T-cell (primary cell): ENCODE measurements around the gene PRKAG2. TPM values are rescaled to one million over a fixed set of nuclear protein-coding genes. Genes with fewer than 3 reads are reported as not detected.

Experiments
- ATAC-seq, 4 experiments: fragments of 200-7000 bp in 3 of 4; fragments of 150-1000 bp in 1 of 4; cut with Tn5 transposase; replicated peaks in 1 of 4; 1 replicate in 3 of 4; 2 replicates in 1 of 4; pipeline ENCODE4 v1.10.0; 2021; ENCODE audit warnings: moderate library complexity in 3 of 4, mild to moderate bottlenecking in 2 of 4, moderate number of reproducible peaks in 1 of 4
- CTCF ChIA-PET, 2 donors: fragments of 300-600 bp; sonication (Branson Sonifier 250); formaldehyde crosslinking; loops; one replicate each; lab custom pipeline; 2022; ENCODE audit warnings: antibody characterized with exemption in 2 of 2; lab: Charles Lee
- POLR2A ChIA-PET, 2 donors: fragments of 300-600 bp; sonication (Branson Sonifier 250); formaldehyde crosslinking; loops; one replicate each; lab custom pipeline; 2022; ENCODE audit warnings: antibody characterized with exemption in 2 of 2; lab: Charles Lee
- DNase-seq, 35 experiments: peaks; one replicate each; pipeline versions ENCODE4 v3.0.0 to v3.0.0-alpha.2; 2013 to 2023
- H3K27ac ChIP-seq: one replicate; pipeline ENCODE4 v1.5.1; 2013; ENCODE audit warnings: low read length
- H3K27me3 ChIP-seq, 2 experiments: replicated peaks in 1 of 2; 1 replicate in 1 of 2; 2 replicates in 1 of 2; pipeline versions ENCODE4 v1.6.1 to v1.7.0; 2013; ENCODE audit warnings: low read length in 1 of 2, mixed read lengths in 1 of 2; ENCODE audit not compliant: control insufficient read depth in 2 of 2, insufficient read depth in 2 of 2; ENCODE audit errors: extremely low read depth in 1 of 2
- H3K36me3 ChIP-seq, 2 donors: 1 replicate in 1 of 2; 2 replicates in 1 of 2; pipeline versions ENCODE4 v1.6.1 to v1.7.0; 2013; ENCODE audit warnings: low read length in 1 of 2; ENCODE audit not compliant: control insufficient read depth in 2 of 2, insufficient read depth in 1 of 2; ENCODE audit errors: extremely low read depth in 1 of 2
- H3K4me1 ChIP-seq, 2 experiments: 1 replicate in 1 of 2; 2 replicates in 1 of 2; pipeline versions ENCODE4 v1.6.1 to v1.7.0; 2013; ENCODE audit warnings: low read length in 2 of 2, mixed read lengths in 1 of 2; ENCODE audit not compliant: insufficient read depth in 2 of 2, control insufficient read depth in 1 of 2; ENCODE audit errors: extremely low read depth in 1 of 2
- H3K4me3 ChIP-seq, 2 donors: 1 replicate in 1 of 2; 2 replicates in 1 of 2; pipeline versions ENCODE4 v1.5.1 to v1.7.0; 2013; ENCODE audit warnings: mild to moderate bottlenecking in 2 of 2, low read length in 1 of 2, moderate library complexity in 1 of 2; ENCODE audit not compliant: control insufficient read depth in 1 of 2; ENCODE audit errors: extremely low read depth in 1 of 2
- H3K9me3 ChIP-seq: 2 replicates; pipeline ENCODE4 v1.7.0; 2013
- H3K27ac Mint-ChIP-seq, 2 donors: one replicate each; pipeline ENCODE4 v1.8.0; 2020 to 2021; ENCODE audit warnings: mild to moderate bottlenecking in 2 of 2, mixed read lengths in 2 of 2
- H3K27me3 Mint-ChIP-seq, 2 donors: one replicate each; pipeline ENCODE4 v1.8.0; 2021 to 2022; ENCODE audit warnings: mixed read lengths in 2 of 2
- H3K36me3 Mint-ChIP-seq: one replicate; pipeline ENCODE4 v1.8.0; 2021; ENCODE audit warnings: mixed read lengths
- H3K4me1 Mint-ChIP-seq, 3 donors: one replicate each; pipeline ENCODE4 v1.8.0; 2020 to 2022; ENCODE audit warnings: mixed read lengths in 3 of 3, mild to moderate bottlenecking in 1 of 3
- H3K4me3 Mint-ChIP-seq, 3 donors: one replicate each; pipeline ENCODE4 v1.8.0; 2020 to 2022; ENCODE audit warnings: mild to moderate bottlenecking in 3 of 3, mixed read lengths in 3 of 3, moderate library complexity in 3 of 3
- H3K9me3 Mint-ChIP-seq, 3 donors: one replicate each; pipeline ENCODE4 v1.8.0; 2020 to 2022; ENCODE audit warnings: mixed read lengths in 3 of 3
- WGBS: methylation state at CpG from one replicate; pipeline ENCODE4 v1.1.5; 2013; ENCODE audit warnings: missing lambda C conversion rate; ENCODE audit not compliant: insufficient coverage; 5-methylcytosine and 5-hydroxymethylcytosine counted together
- total RNA-seq, 35 experiments: library from RNA in 6 of 35; stranded (reverse) in 6 of 35; fragments of 120-200 nt in 1 of 35; gene quantifications; one replicate each; pipeline versions ENCODE4 v1.2.1 to v1.2.4 and lab custom pipeline; 2013 to 2026

PRKAG2 gene
- total RNA-seq, 5 donors from 2014 or later (not counting 1 experiment from before 2014, with no cell fraction given) = 43.0 to 59.9 (median 49.3) TPM

GRCh38 chr7:151888079-151889067 lies 11.5 kb upstream of the PRKAG2 start:
- Mint-ChIP-seq H3K9me3 (no peaks in the 10 kb centered on the region), H3K27me3 (peaks cover 23 to 26% of the 10 kb centered on the region in 2 donors), H3K36me3 (no peaks in the 10 kb centered on the region), H3K4me3 (no peak overlapping the region), H3K4me1 (no peaks in the 10 kb centered on the region), H3K27ac (no peak overlapping the region)
- Histone ChIP-seq H3K36me3 (no peaks in the 10 kb centered on the region), H3K4me3 (no peak overlapping the region), H3K27me3 (peaks cover 0 to 41% of the 10 kb centered on the region in 2 experiments), H3K4me1 (no peaks in the 10 kb centered on the region), H3K9me3 (no peaks in the 10 kb centered on the region), H3K27ac (no peak overlapping the region)
- ChIA-PET CTCF (no interaction called here), POLR2A (no interaction called here)
- DNase-seq = no peak
- no peak for ATAC-seq
- WGBS = 94% methylated on average over 15 of the region's 24 CpGs

GRCh38 chr7:151886783-151887182 lies 9.9 kb upstream of the PRKAG2 start:
- no peak overlapping the region for H3K27ac ChIP-seq
- DNase-seq = no peak
- ChIA-PET CTCF (no interaction called here), POLR2A (no interaction called here)
- Mint-ChIP-seq H3K27me3 (peaks cover 20 to 23% of the 10 kb centered on the region in 2 donors), H3K4me3 (no peak overlapping the region), H3K4me1 (no peaks in the 10 kb centered on the region), H3K36me3 (no peaks in the 10 kb centered on the region), H3K9me3 (no peaks in the 10 kb centered on the region), H3K27ac (no peak overlapping the region)
- no peak for ATAC-seq
- no peaks in the 10 kb centered on the region for H3K4me1 ChIP-seq
- no peaks in the 10 kb centered on the region for H3K9me3 ChIP-seq
- 91% methylated on average over 10 of the region's 15 CpGs for WGBS
- no peak overlapping the region for H3K4me3 ChIP-seq
- no peaks in the 10 kb centered on the region for H3K36me3 ChIP-seq
- H3K27me3 ChIP-seq = peaks cover 0 to 39% of the 10 kb centered on the region in 2 experiments

GRCh38 chr7:151885202-151885580 lies 8.3 kb upstream of the PRKAG2 start:
- Histone ChIP-seq H3K9me3 (no peaks in the 10 kb centered on the region), H3K27me3 (peaks cover 0 to 26% of the 10 kb centered on the region in 2 experiments), H3K4me3 (no peak overlapping the region), H3K36me3 (no peaks in the 10 kb centered on the region), H3K4me1 (no peaks in the 10 kb centered on the region), H3K27ac (no peak overlapping the region)
- DNase-seq (no peak), ATAC-seq (no peak)
- POLR2A ChIA-PET = no interaction called here
- H3K4me1 Mint-ChIP-seq = no peaks in the 10 kb centered on the region
- H3K9me3 Mint-ChIP-seq = no peaks in the 10 kb centered on the region
- 94% methylated on average over 7 of the region's 7 CpGs for WGBS
- H3K4me3 Mint-ChIP-seq = no peak overlapping the region
- H3K27me3 Mint-ChIP-seq = peaks cover 12 to 13% of the 10 kb centered on the region in 2 donors
- H3K36me3 Mint-ChIP-seq = no peaks in the 10 kb centered on the region
- CTCF ChIA-PET = no interaction called here
- H3K27ac Mint-ChIP-seq = no peak overlapping the region

- Mint-ChIP-seq H3K9me3 (no peaks in the 10 kb centered on the region), H3K36me3 (no peaks in the 10 kb centered on the region), H3K27me3 (peaks cover 12 to 13% of the 10 kb centered on the region in 2 donors), H3K27ac (no peak overlapping the region), H3K4me1 (no peaks in the 10 kb centered on the region), H3K4me3 (no peak overlapping the region)
- no peaks in the 10 kb centered on the region for H3K9me3 ChIP-seq
- H3K27me3 ChIP-seq = peaks cover 0 to 21% of the 10 kb centered on the region in 2 experiments
- CTCF ChIA-PET = no interaction called here
- ATAC-seq = no peak
- POLR2A ChIA-PET = no interaction called here
- H3K4me1 ChIP-seq = no peaks in the 10 kb centered on the region
- H3K36me3 ChIP-seq = no peaks in the 10 kb centered on the region
- no peak overlapping the region for H3K27ac ChIP-seq
- no peak overlapping the region for H3K4me3 ChIP-seq
- WGBS = 87% methylated on average over 14 of the region's 15 CpGs
- no peak for DNase-seq
Observed at GRCh38 chr7:151884312-151885201, 7.6 kb upstream of the PRKAG2 start.

- no peak overlapping the region for H3K27ac Mint-ChIP-seq
- no peaks in the 10 kb centered on the region for H3K4me1 ChIP-seq
- H3K36me3 Mint-ChIP-seq = no peaks in the 10 kb centered on the region
- H3K27me3 Mint-ChIP-seq = peaks cover 11 to 13% of the 10 kb centered on the region in 2 donors
- H3K27ac ChIP-seq = no peak overlapping the region
- no peak for ATAC-seq
- H3K4me3 Mint-ChIP-seq = no peak overlapping the region
- no peaks in the 10 kb centered on the region for H3K36me3 ChIP-seq
- ChIA-PET POLR2A (no interaction called here), CTCF (no interaction called here)
- no peaks in the 10 kb centered on the region for H3K9me3 ChIP-seq
- 75% methylated on average over 3 of the region's 3 CpGs for WGBS
- H3K4me1 Mint-ChIP-seq = no peaks in the 10 kb centered on the region
- H3K27me3 ChIP-seq = peaks cover 0 to 18% of the 10 kb centered on the region in 2 experiments
- DNase-seq = no peak
- no peak overlapping the region for H3K4me3 ChIP-seq
- no peaks in the 10 kb centered on the region for H3K9me3 Mint-ChIP-seq
Observed at GRCh38 chr7:151883857-151884256, 6.9 kb upstream of the PRKAG2 start.

- no peaks in the 10 kb centered on the region for H3K36me3 Mint-ChIP-seq
- H3K27ac Mint-ChIP-seq = no peak overlapping the region
- CTCF ChIA-PET = interaction anchor here in 1 of 2 donors (1.1 kb wide), 1 partner anchor 56 kb away, joined by 3 read pairs; no protein-coding TSS in a partner anchor
- Histone ChIP-seq H3K9me3 (no peaks in the 10 kb centered on the region), H3K4me3 (no peak overlapping the region), H3K27me3 (peaks cover 0 to 13% of the 10 kb centered on the region in 2 experiments), H3K36me3 (no peaks in the 10 kb centered on the region), H3K4me1 (peaks cover 0 to 9% of the 10 kb centered on the region in 2 experiments), H3K27ac (no peak overlapping the region)
- 92% methylated on average over 2 of the region's 2 CpGs for WGBS
- ATAC-seq (no peak), DNase-seq (no peak)
- H3K27me3 Mint-ChIP-seq = peaks cover 11 to 13% of the 10 kb centered on the region in 2 donors
- H3K4me3 Mint-ChIP-seq = no peak overlapping the region
- POLR2A ChIA-PET = no interaction called here
- H3K9me3 Mint-ChIP-seq = no peaks in the 10 kb centered on the region
- peaks cover 0 to 8% (median 2%) of the 10 kb centered on the region in 3 donors for H3K4me1 Mint-ChIP-seq
Observed at GRCh38 chr7:151882734-151883133, 5.8 kb upstream of the PRKAG2 start.
